A549 (cell line): ENCODE data around the gene CD55.

ENCODE experiments used
- CBX8 ChIP-seq: fragments of 200-600 bp; sonication (generic); IDR thresholded peaks from 2 replicates; pipeline ENCODE4 v1.6.1; 2016
- CHD4 ChIP-seq: fragments of 200-600 bp; sonication (generic); IDR thresholded peaks from 2 replicates; pipeline ENCODE4 v1.6.1; 2016; ENCODE audit warnings: antibody characterized with exemption, mild to moderate bottlenecking, borderline replicate concordance
- CTCF ChIP-seq: fragments of >200 bp; sonication (Bioruptor Twin); formaldehyde crosslinking; IDR thresholded peaks from 3 replicates; pipeline ENCODE4 v1.5.1; 2016
- EP300 ChIP-seq, 2 experiments: fragments of >200 bp; sonication (Bioruptor Twin); formaldehyde crosslinking; IDR thresholded peaks; 2 replicates in 1 of 2; 3 replicates in 1 of 2; pipeline ENCODE4 v1.6.1; 2016 to 2017
- FOSB ChIP-seq: fragments of 250-450 bp; sonication (Bioruptor Pico); IDR thresholded peaks from 2 replicates; pipeline ENCODE4 v1.5.0; 2020; ENCODE audit warnings: mild to moderate bottlenecking, moderate library complexity
- FOSL2 ChIP-seq, 2 experiments: fragments of 450-650 bp in 1 of 2; fragments of >200 bp in 1 of 2; sonication (Bioruptor Twin) in 1 of 2; formaldehyde crosslinking; IDR thresholded peaks; 2 replicates each; pipeline versions ENCODE4 v1.5.0 to v1.6.1; 2016 to 2020; ENCODE audit warnings: mild to moderate bottlenecking in 1 of 2, moderate library complexity in 1 of 2
- KDM5A ChIP-seq: fragments of 200-600 bp; sonication (generic); IDR thresholded peaks from 2 replicates; pipeline ENCODE4 v1.6.1; 2016; ENCODE audit warnings: antibody characterized with exemption, mild to moderate bottlenecking
- MAFK ChIP-seq: fragments of 450-650 bp; IDR thresholded peaks from 2 replicates; pipeline ENCODE4 v1.6.1; 2014; ENCODE audit not compliant: partially characterized antibody
- POLR2A ChIP-seq: IDR thresholded peaks from 2 replicates; pipeline ENCODE4 v1.6.1; 2012; ENCODE audit warnings: mild to moderate bottlenecking, low read length
- RAD21 ChIP-seq, 2 experiments: fragments of >200 bp in 1 of 2; sonication (Bioruptor Twin) in 1 of 2; formaldehyde crosslinking in 1 of 2; IDR thresholded peaks in 1 of 2; conservative IDR thresholded peaks in 1 of 2; 2 replicates in 1 of 2; 3 replicates in 1 of 2; pipeline ENCODE4 v1.6.1; 2012 to 2018; ENCODE audit warnings: inconsistent platforms in 1 of 2
- TF ChIP-seq, protein P1 (sequence below): IDR thresholded peaks from 2 replicates; pipeline ENCODE4 v1.6.1; 2012
- TF ChIP-seq, protein P2 (sequence below): fragments of 200-600 bp; sonication (generic); IDR thresholded peaks from 2 replicates; pipeline ENCODE4 v1.6.1; 2016; ENCODE audit warnings: antibody characterized with exemption, mild to moderate bottlenecking, moderate library complexity

DNA sequence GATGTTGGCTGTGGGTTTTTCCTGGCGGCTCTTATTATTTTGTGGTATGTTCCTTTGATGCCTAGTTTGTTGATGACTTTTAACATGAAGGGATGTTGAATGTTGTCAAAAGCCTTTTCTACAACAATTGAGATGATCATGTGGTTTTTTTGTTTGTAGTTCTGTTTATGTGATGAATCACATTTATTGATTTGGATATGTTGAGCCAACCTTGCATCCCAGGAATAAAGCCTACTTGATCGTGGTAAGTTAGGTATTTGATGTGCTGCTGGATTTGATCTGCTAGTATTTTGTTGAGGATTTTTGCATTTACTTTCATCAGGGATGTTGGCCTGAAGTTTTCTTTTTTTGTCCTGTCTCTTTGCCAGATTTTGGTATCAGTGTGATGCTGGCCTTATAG, 28.5 kb downstream of the CD55 start:
- no peak for TF ChIP-seq CTCF
- no peak for TF ChIP-seq POLR2A
- no peak for TF ChIP-seq CBX8
- TF ChIP-seq, protein P1, sequence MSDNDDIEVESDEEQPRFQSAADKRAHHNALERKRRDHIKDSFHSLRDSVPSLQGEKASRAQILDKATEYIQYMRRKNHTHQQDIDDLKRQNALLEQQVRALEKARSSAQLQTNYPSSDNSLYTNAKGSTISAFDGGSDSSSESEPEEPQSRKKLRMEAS: no peak
- no peak for TF ChIP-seq FOSB (CRISPR knock-in tag)
- no peak for TF ChIP-seq EP300 (IDR thresholded peaks at IDR 0.05)
- TF ChIP-seq MAFK: no peak
- no peak for TF ChIP-seq CHD4
- no peak for TF ChIP-seq KDM5A
- TF ChIP-seq RAD21 (conservative IDR thresholded peaks at IDR 0.05 in 1 of 2, IDR thresholded peaks at IDR 0.05 in 1 of 2): no peak
- no peak for TF ChIP-seq FOSL2 (IDR thresholded peaks at IDR 0.05)
- no peak for TF ChIP-seq FOSL2 (CRISPR knock-in tag; IDR thresholded peaks at IDR 0.05)
- TF ChIP-seq, protein P2, sequence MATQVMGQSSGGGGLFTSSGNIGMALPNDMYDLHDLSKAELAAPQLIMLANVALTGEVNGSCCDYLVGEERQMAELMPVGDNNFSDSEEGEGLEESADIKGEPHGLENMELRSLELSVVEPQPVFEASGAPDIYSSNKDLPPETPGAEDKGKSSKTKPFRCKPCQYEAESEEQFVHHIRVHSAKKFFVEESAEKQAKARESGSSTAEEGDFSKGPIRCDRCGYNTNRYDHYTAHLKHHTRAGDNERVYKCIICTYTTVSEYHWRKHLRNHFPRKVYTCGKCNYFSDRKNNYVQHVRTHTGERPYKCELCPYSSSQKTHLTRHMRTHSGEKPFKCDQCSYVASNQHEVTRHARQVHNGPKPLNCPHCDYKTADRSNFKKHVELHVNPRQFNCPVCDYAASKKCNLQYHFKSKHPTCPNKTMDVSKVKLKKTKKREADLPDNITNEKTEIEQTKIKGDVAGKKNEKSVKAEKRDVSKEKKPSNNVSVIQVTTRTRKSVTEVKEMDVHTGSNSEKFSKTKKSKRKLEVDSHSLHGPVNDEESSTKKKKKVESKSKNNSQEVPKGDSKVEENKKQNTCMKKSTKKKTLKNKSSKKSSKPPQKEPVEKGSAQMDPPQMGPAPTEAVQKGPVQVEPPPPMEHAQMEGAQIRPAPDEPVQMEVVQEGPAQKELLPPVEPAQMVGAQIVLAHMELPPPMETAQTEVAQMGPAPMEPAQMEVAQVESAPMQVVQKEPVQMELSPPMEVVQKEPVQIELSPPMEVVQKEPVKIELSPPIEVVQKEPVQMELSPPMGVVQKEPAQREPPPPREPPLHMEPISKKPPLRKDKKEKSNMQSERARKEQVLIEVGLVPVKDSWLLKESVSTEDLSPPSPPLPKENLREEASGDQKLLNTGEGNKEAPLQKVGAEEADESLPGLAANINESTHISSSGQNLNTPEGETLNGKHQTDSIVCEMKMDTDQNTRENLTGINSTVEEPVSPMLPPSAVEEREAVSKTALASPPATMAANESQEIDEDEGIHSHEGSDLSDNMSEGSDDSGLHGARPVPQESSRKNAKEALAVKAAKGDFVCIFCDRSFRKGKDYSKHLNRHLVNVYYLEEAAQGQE: no peak
